ENCODE results near the gene PIGU. TPM values are rescaled to one million over a fixed set of nuclear protein-coding genes. Genes with fewer than 3 reads are reported as not detected.
A peak's percentile ranks its signal among the peaks of the same experiment; 100 is the strongest.

Gene PIGU
- total and polyA plus RNA-seq, 9 of the 15 experiments (the other 6 are each of a cell fraction or from before 2014, with no cell fraction given) = 6.5 to 100 (median 28.1) TPM

GRCh38 chr20:34709044-34709830 lies 32.3 kb upstream of the PIGU start (continued):
- peak; percentile 40 for TF ChIP-seq PKNOX1 (IDR thresholded peaks at IDR 0.05)
- 0 out of 2 replicates have a peak, but pooled peaks have one; percentile 35 for TF ChIP-seq SIN3B (IDR thresholded peaks at IDR 0.05; ENCODE audit: low read depth)
- TF ChIP-seq ELF4 (CRISPR knock-in tag; IDR thresholded peaks at IDR 0.05) = no peak
- peak; percentile 96 for TF ChIP-seq NCOA6 (IDR thresholded peaks at IDR 0.05)
- no peak for TF ChIP-seq ZNF740 (CRISPR knock-in tag; IDR thresholded peaks at IDR 0.05)
- TF ChIP-seq ZNF740 (tag; IDR thresholded peaks at IDR 0.05) = no peak
- no peak for TF ChIP-seq SREBF1 (IDR thresholded peaks at IDR 0.05; ENCODE audit: borderline replicate concordance, low read depth, low read length)
- no peak for TF ChIP-seq ADNP (tag; IDR thresholded peaks at IDR 0.05)
- no peak for TF ChIP-seq TAF9B (IDR thresholded peaks at IDR 0.05; ENCODE audit: partially characterized antibody)
- TF ChIP-seq ESRRA (IDR thresholded peaks at IDR 0.05; ENCODE audit: borderline replicate concordance, low read depth) = peak; percentile 52; the same call in 1 of the 2 replicates
- TF ChIP-seq SP1 (CRISPR knock-in tag; IDR thresholded peaks at IDR 0.05) = peak; percentile 66; the same call in 1 of the 2 replicates
- TF ChIP-seq ZFPM2 (CRISPR knock-in tag; IDR thresholded peaks at IDR 0.05) = no peak
- TF ChIP-seq, protein P1, sequence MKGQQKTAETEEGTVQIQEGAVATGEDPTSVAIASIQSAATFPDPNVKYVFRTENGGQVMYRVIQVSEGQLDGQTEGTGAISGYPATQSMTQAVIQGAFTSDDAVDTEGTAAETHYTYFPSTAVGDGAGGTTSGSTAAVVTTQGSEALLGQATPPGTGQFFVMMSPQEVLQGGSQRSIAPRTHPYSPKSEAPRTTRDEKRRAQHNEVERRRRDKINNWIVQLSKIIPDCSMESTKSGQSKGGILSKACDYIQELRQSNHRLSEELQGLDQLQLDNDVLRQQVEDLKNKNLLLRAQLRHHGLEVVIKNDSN (CRISPR knock-in tag; IDR thresholded peaks at IDR 0.05) = no peak
- TF ChIP-seq PHF8 (IDR thresholded peaks at IDR 0.05; ENCODE audit: borderline replicate concordance, low read length) = peak; percentile 61; the same call in 1 of the 2 replicates
- TF ChIP-seq SRSF1 (IDR thresholded peaks at IDR 0.05; ENCODE audit: low read depth, low read length) = no peak

All from K562 (cell line).